Colonic mucosa (tissue), 4 donors: Measurements from ENCODE around the gene TENM4. TPM values are rescaled to one million over a fixed set of nuclear protein-coding genes. Genes with fewer than 3 reads are reported as not detected.

ENCODE experiments used
- DNase-seq: peaks from one replicate; pipeline ENCODE4 v3.0.0-alpha.2; 2020
- H3K27ac ChIP-seq: fragments of 200-600 bp; one replicate; pipeline ENCODE4 v1.8.0; 2021
- H3K27me3 ChIP-seq: fragments of 200-600 bp; one replicate; pipeline ENCODE4 v1.8.0; 2021
- H3K36me3 ChIP-seq: fragments of 200-600 bp; one replicate; pipeline ENCODE4 v1.8.0; 2021
- H3K4me1 ChIP-seq: fragments of 200-600 bp; one replicate; pipeline ENCODE4 v1.8.0; 2021; ENCODE audit warnings: mild to moderate bottlenecking
- H3K4me3 ChIP-seq: fragments of 200-600 bp; one replicate; pipeline ENCODE4 v1.8.0; 2021
- H3K9ac ChIP-seq, 2 donors: one replicate each; pipeline ENCODE4 v1.7.0; 2013; ENCODE audit warnings: control low read depth in 2 of 2, low read depth in 2 of 2, low read length in 2 of 2
- H3K9me3 ChIP-seq: fragments of 200-600 bp; one replicate; pipeline ENCODE4 v1.8.0; 2021
- intact Hi-C: fragments of 100-400 bp; cut with DNase I; formaldehyde crosslinking; loops from one replicate; pipeline ENCODE4 v1.14.1; 2022
- total RNA-seq, 2 donors: library from RNA; stranded (reverse); fragmentation: NEBNext Ultra II Directional in 1 of 2; extraction: Animal tissue kit (Norgen Biotek cat#: 25700) in 1 of 2; gene quantifications; one replicate each; pipeline ENCODE4 v1.2.1, GENCODE V29; 2021
- TF ChIP-seq, protein P1 (sequence below): fragments of 200-600 bp; IDR thresholded peaks from one replicate; pipeline ENCODE4 v1.8.0; 2022; ENCODE audit warnings: antibody characterized with exemption, mild to moderate bottlenecking
- donor health status: healthy.
- donor health status: DM: no; HTN: no; CAD: no.
- donor health status: DM: no; HTN: no; CAD: no.

Gene TENM4
- total RNA-seq, 2 donors from 2014 or later = 0.48 to 1.2 TPM

DNA sequence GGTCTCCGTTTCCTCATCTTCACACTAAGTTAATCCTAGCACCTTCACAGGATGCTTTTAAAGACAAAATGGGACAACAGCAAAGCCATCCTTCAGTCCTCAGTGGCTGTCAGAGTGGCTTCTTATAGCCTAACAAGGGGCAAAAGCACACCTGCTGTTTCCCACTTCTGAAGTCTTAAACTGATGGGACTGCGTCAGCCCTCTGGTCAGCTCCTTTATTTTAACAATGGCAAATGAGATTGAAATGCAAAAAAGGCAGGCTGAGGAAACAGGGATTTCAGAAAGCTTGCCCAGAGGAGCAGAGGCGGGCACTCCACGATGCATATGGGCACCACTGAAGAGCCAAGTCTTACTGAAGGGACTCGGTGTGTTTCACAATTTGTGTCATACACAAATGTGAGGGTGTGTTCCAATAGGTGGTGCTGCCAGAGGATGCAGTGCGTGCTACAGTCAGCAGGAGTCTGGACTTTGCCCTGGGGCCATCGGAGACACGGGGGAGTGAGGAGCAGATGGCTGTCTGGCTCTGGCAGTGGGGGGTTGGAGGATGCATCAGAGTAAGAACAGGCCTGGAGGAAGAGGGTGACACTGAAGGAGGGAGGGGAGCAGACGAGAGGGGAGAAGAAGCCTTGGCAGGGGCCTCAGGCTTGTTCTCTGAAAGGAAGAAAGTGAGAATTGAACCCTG lies 47.3 kb downstream of the TENM4 start:
- Histone ChIP-seq H3K4me3 (no peak overlapping the region), H3K9ac (no peak overlapping the region), H3K9me3 (no peaks in the 10 kb centered on the region), H3K27ac (no peak overlapping the region), H3K4me1 (no peaks in the 10 kb centered on the region), H3K27me3 (no peaks in the 10 kb centered on the region), H3K36me3 (no peaks in the 10 kb centered on the region)
- intact Hi-C loops = no loop called here
- DNase-seq = no peak
- TF ChIP-seq, protein P1, sequence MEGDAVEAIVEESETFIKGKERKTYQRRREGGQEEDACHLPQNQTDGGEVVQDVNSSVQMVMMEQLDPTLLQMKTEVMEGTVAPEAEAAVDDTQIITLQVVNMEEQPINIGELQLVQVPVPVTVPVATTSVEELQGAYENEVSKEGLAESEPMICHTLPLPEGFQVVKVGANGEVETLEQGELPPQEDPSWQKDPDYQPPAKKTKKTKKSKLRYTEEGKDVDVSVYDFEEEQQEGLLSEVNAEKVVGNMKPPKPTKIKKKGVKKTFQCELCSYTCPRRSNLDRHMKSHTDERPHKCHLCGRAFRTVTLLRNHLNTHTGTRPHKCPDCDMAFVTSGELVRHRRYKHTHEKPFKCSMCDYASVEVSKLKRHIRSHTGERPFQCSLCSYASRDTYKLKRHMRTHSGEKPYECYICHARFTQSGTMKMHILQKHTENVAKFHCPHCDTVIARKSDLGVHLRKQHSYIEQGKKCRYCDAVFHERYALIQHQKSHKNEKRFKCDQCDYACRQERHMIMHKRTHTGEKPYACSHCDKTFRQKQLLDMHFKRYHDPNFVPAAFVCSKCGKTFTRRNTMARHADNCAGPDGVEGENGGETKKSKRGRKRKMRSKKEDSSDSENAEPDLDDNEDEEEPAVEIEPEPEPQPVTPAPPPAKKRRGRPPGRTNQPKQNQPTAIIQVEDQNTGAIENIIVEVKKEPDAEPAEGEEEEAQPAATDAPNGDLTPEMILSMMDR = no peak

DNA sequence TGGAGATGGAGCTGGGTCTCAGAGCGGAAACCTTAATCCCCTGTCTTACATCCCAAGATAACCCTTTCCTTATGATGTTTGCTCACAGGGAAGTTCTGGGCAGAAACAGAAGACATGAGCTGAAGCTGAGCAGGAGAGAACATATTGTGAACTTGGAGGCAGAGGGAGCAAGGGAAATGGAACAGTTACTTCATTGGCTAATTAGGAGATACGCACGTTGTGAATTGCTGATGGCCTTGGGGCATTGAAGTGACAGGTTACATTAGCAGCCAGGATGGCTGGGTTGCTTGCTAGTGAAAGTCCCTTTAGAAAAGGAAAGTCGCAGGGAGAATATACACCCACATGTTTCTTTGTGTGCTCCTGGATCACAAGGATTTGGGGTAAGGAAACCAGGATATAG lies 48.7 kb downstream of the TENM4 start:
- Histone ChIP-seq H3K27ac (no peak overlapping the region), H3K4me3 (no peak overlapping the region), H3K9me3 (no peaks in the 10 kb centered on the region), H3K27me3 (no peaks in the 10 kb centered on the region), H3K4me1 (no peaks in the 10 kb centered on the region), H3K36me3 (no peaks in the 10 kb centered on the region), H3K9ac (no peak overlapping the region)
- DNase-seq = no peak
- TF ChIP-seq, protein P1 = no peak
- intact Hi-C loops = no loop called here

DNA sequence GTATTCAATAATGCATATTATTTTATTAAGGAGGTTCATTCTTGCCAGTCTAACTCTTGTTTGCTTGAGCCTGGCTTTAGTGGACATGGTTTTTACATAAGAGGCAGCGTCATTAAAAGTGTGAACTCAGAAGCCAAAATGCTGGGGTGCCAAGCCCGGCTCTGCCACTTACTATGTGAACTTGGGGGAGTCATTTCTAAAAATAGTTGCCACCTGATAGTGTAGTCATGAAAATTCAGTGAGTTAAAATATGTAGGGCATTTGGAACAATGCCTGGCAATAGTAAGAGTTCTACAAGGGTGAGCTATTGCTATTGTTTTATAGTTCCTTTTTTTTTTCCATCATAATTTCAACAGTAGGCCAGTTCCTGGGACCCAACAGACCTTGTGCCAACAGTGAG lies 49.9 kb downstream of the TENM4 start:
- intact Hi-C loops = no loop called here
- DNase-seq = no peak
- no peaks in the 10 kb centered on the region for H3K9me3 ChIP-seq
- no peak overlapping the region for H3K27ac ChIP-seq
- H3K9ac ChIP-seq = no peak overlapping the region
- no peak overlapping the region for H3K4me3 ChIP-seq
- no peaks in the 10 kb centered on the region for H3K4me1 ChIP-seq
- H3K27me3 ChIP-seq = no peaks in the 10 kb centered on the region
- H3K36me3 ChIP-seq = no peaks in the 10 kb centered on the region
- TF ChIP-seq, protein P1 = no peak

DNA sequence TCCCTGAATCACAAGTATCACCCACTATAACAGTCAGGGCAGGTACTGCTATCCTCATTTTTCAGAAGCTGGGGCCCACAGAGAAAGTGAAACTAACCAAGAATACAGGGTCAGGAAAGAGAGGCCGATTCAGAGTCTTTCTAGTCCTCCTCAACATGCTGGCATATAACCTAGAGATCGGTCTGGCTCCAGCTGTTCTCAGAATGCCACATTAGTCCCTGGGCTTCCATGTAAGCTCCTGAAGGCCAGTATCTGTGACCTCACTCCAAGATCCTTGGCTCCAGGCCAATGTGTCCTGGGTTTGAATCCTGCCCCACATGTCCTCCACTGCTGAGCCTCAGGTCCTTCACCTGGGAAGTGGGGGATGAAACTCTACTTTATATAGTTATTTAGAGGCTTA lies 50.4 kb downstream of the TENM4 start:
- no peak for DNase-seq
- no peak overlapping the region for H3K27ac ChIP-seq
- no peaks in the 10 kb centered on the region for H3K9me3 ChIP-seq
- H3K4me3 ChIP-seq = no peak overlapping the region
- intact Hi-C loops = no loop called here
- TF ChIP-seq, protein P1 = no peak
- no peaks in the 10 kb centered on the region for H3K36me3 ChIP-seq
- no peaks in the 10 kb centered on the region for H3K4me1 ChIP-seq
- no peak overlapping the region for H3K9ac ChIP-seq
- no peaks in the 10 kb centered on the region for H3K27me3 ChIP-seq

DNA sequence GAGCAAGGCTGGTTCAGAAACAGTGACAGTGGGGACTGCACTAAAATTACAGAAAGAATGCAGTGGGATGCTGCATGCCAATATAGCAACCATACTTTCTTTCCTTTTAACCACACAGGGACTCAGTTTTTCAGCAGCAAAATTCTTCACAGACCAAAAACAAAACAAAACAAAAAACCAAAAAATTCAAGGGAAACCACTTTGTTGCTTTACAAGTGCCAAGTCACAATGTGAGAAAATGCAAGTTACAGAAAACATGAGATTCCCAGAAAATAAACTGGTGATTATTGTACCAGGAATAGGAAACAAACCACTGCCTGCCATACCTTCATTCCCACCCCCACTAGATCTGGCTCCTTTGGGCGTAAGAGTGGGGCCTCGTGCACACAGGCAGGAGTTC lies 52.6 kb downstream of the TENM4 start:
- TF ChIP-seq, protein P1 = no peak

More for the DNA sequence above, 52.6 kb downstream of the TENM4 start:
- H3K4me3 ChIP-seq = no peak overlapping the region
- no peaks in the 10 kb centered on the region for H3K36me3 ChIP-seq
- no peaks in the 10 kb centered on the region for H3K9me3 ChIP-seq
- H3K9ac ChIP-seq = no peak overlapping the region
- no peak for DNase-seq
- intact Hi-C loops = no loop called here
- no peaks in the 10 kb centered on the region for H3K4me1 ChIP-seq
- no peak overlapping the region for H3K27ac ChIP-seq
- H3K27me3 ChIP-seq = no peaks in the 10 kb centered on the region
